Motor neuron (in vitro differentiated cells): Measurements from ENCODE around the gene RPUSD4. TPM values are rescaled to one million over a fixed set of nuclear protein-coding genes. Genes with fewer than 3 reads are reported as not detected.

Experiments used
- ATAC-seq, 8 experiments: fragments of 200-7000 bp; cut with Tn5 transposase; replicated peaks in 6 of 8; 2 replicates each; pipeline ENCODE4 v1.8.0; 2021; ENCODE audit warnings: mild to moderate bottlenecking in 8 of 8, moderate library complexity in 8 of 8
- H3K27ac ChIP-seq, 2 donors: fragments of 250-450 bp; sonication (Bioruptor Pico); 2 replicates each; pipeline ENCODE4 v1.9.0; 2021; ENCODE audit warnings: antibody characterized with exemption in 2 of 2, mild to moderate bottlenecking in 2 of 2, moderate library complexity in 1 of 2
- H3K4me1 ChIP-seq, 2 donors: fragments of 250-450 bp; sonication (Bioruptor Pico); replicated peaks in 1 of 2; 2 replicates each; pipeline ENCODE4 v1.6.1; 2021; ENCODE audit warnings: antibody characterized with exemption in 2 of 2, mild to moderate bottlenecking in 2 of 2, moderate library complexity in 1 of 2
- H3K4me3 ChIP-seq, 5 donors: fragments of 250-450 bp; sonication (Bioruptor Pico); 2 replicates each; pipeline ENCODE4 v1.9.0; 2021; ENCODE audit warnings: antibody characterized with exemption in 5 of 5, mild to moderate bottlenecking in 5 of 5, moderate library complexity in 4 of 5
- WGBS, 10 experiments: fragments of 450-650 bp; shearing (Covaris generic); methylation state at CpG; one replicate each; pipeline ENCODE4 v1.0.0; 2022; 5-methylcytosine and 5-hydroxymethylcytosine counted together
- in situ Hi-C, 9 experiments: fragments of 400-800 bp; cut with MboI; loops; one replicate each; pipeline ENCODE4 v1.15.0; 2021; ENCODE audit warnings: low sequenced_read_pairs in 9 of 9, low pct_unique_long_range_greater_than_20kb in 2 of 9; ENCODE audit not compliant: unreplicated experiment in 9 of 9
- total RNA-seq, 8 experiments: library from RNA; unstranded; fragments of 300-600 nt; gene quantifications; 2 replicates each; pipeline versions ENCODE4 v1.2.3 to v1.2.4, GENCODE V29; 2022

RPUSD4 gene
- total RNA-seq, 8 experiments from 2014 or later, result 14.1 to 41.3 (median 22.3) TPM

GRCh38 chr11:126226334-126227084 is 15.1 kb upstream of the RPUSD4 start:
- no peak for ATAC-seq
- no peaks in the 10 kb centered on the region for H3K4me1 ChIP-seq
- in situ Hi-C loops, result no loop called here
- H3K27ac ChIP-seq, result no peak overlapping the region
- 60 to 100% (median 98%) methylated on average over 1 to 6 of the region's 15 CpGs; no CpG with 5 or more reads in 2 of the 10 experiments for WGBS, 10 experiments
- H3K4me3 ChIP-seq, result no peak overlapping the region

- H3K4me1 ChIP-seq, result no peaks in the 10 kb centered on the region
- WGBS, 10 experiments, result 0 to 100% (median 94%) methylated on average over 1 to 2 of the region's 2 CpGs
- H3K27ac ChIP-seq, result no peak overlapping the region
- ATAC-seq, result peak in 3 of 8 experiments; percentile 88 to 99 (median 98)
- H3K4me3 ChIP-seq, result no peak overlapping the region
- in situ Hi-C loops, result no loop called here
These were observed 13.8 kb upstream of the RPUSD4 start for GRCh38 chr11:126225295-126225665.

GRCh38 chr11:126224647-126225294 is 13.3 kb upstream of the RPUSD4 start:
- peak in 2 of 8 experiments; percentile 25 to 83 for ATAC-seq
- Histone ChIP-seq H3K4me3 (no peak overlapping the region), H3K4me1 (no peaks in the 10 kb centered on the region), H3K27ac (no peak overlapping the region)
- in situ Hi-C loops, result no loop called here
- WGBS, 10 experiments, result 0 to 99% (median 86%) methylated on average over 1 to 6 of the region's 6 CpGs

- in situ Hi-C loops, result no loop called here
- 48 to 100% (median 73%) methylated on average over 1 to 4 of the region's 4 CpGs; no CpG with 5 or more reads in 2 of the 10 experiments for WGBS, 10 experiments
- no peak overlapping the region for H3K27ac ChIP-seq
- no peaks in the 10 kb centered on the region for H3K4me1 ChIP-seq
- peak in 2 of 8 experiments; percentile 28 to 70 for ATAC-seq
- no peak overlapping the region for H3K4me3 ChIP-seq
These were observed 8.1 kb upstream of the RPUSD4 start for GRCh38 chr11:126219547-126219946.

GRCh38 chr11:126217491-126217890 is 6.0 kb upstream of the RPUSD4 start:
- 60 to 100% (median 90%) methylated on average over 1 of the region's 1 CpG; no CpG with 5 or more reads in 1 of the 10 experiments for WGBS, 10 experiments
- no peak overlapping the region for H3K4me3 ChIP-seq
- no peak overlapping the region for H3K27ac ChIP-seq
- peaks cover 0 to 2% of the 10 kb centered on the region in 2 donors for H3K4me1 ChIP-seq
- in situ Hi-C loops, result no loop called here
- ATAC-seq, result no peak

GRCh38 chr11:126216526-126217305 is 5.3 kb upstream of the RPUSD4 start:
- 60 to 100% (median 87%) methylated on average over 1 to 5 of the region's 6 CpGs; no CpG with 5 or more reads in 3 of the 10 experiments for WGBS, 10 experiments
- Histone ChIP-seq H3K4me3 (no peak overlapping the region), H3K4me1 (peaks cover 0 to 4% of the 10 kb centered on the region in 2 donors), H3K27ac (no peak overlapping the region)
- in situ Hi-C loops, result no loop called here
- ATAC-seq, result peak in 1 of 8 experiments; percentile 26

- no peak for ATAC-seq
- WGBS, 10 experiments, result 31 to 100% (median 81%) methylated on average over 2 to 6 of the region's 6 CpGs
- in situ Hi-C loops, result no loop called here
- Histone ChIP-seq H3K27ac (no peak overlapping the region), H3K4me3 (no peak overlapping the region), H3K4me1 (peaks cover 4 to 10% of the 10 kb centered on the region in 2 donors)
These were observed 3.4 kb upstream of the RPUSD4 start for GRCh38 chr11:126214841-126215240.

GRCh38 chr11:126214441-126214840 is 3.0 kb upstream of the RPUSD4 start:
- ATAC-seq, result no peak
- no peak overlapping the region for H3K4me3 ChIP-seq
- in situ Hi-C loops, result no loop called here
- peaks cover 4 to 10% of the 10 kb centered on the region in 2 donors for H3K4me1 ChIP-seq
- H3K27ac ChIP-seq, result no peak overlapping the region
- 44 to 100% (median 94%) methylated on average over 1 to 2 of the region's 2 CpGs for WGBS, 10 experiments

- 0 to 5% (median 3%) methylated on average over 4 to 13 of the region's 15 CpGs; no CpG with 5 or more reads in 1 of the 10 experiments for WGBS, 10 experiments
- in situ Hi-C loops, result no loop called here
- Histone ChIP-seq H3K4me1 (peaks cover 4 to 10% of the 10 kb centered on the region in 2 donors), H3K4me3 (peak overlapping the region; percentile 75 to 86 (median 78)), H3K27ac (peak overlapping the region; percentile 6 to 33)
- ATAC-seq, result peak in 2 of 8 experiments; percentile 9 to 10
These were observed 725 bp upstream of the RPUSD4 start for GRCh38 chr11:126212089-126212660.

- ATAC-seq, result peak in 7 of 8 experiments; percentile 0 to 2 (median 1)
- H3K27ac ChIP-seq, result peak overlapping the region; percentile 84 to 87
- H3K4me1 ChIP-seq, result peaks cover 4 to 10% of the 10 kb centered on the region in 2 donors
- in situ Hi-C loops, result no loop called here
- H3K4me3 ChIP-seq, result peak overlapping the region; percentile 75 to 86 (median 78)
- WGBS, 10 experiments, result 0 to 16% (median 2%) methylated on average over 2 to 8 of the region's 20 CpGs; no CpG with 5 or more reads in 3 of the 10 experiments
These were observed 597 bp downstream of the RPUSD4 start for GRCh38 chr11:126210871-126211235.

GRCh38 chr11:126207896-126208295 is 3.6 kb downstream of the RPUSD4 start:
- no peak for ATAC-seq
- H3K4me1 ChIP-seq, result peaks cover 4 to 10% of the 10 kb centered on the region in 2 donors
- in situ Hi-C loops, result no loop called here
- no peak overlapping the region for H3K27ac ChIP-seq
- no peak overlapping the region for H3K4me3 ChIP-seq
- WGBS, 10 experiments, result 95 to 100% (median 100%) methylated on average over 1 to 2 of the region's 2 CpGs; no CpG with 5 or more reads in 1 of the 10 experiments

- 87 to 100% (median 96%) methylated on average over 1 to 4 of the region's 14 CpGs; no CpG with 5 or more reads in 4 of the 10 experiments for WGBS, 10 experiments
- in situ Hi-C loops, result no loop called here
These were observed 6.1 kb downstream of the RPUSD4 start for GRCh38 chr11:126205359-126205758.

More at GRCh38 chr11:126205359-126205758, 6.1 kb downstream of the RPUSD4 start:
- H3K4me3 ChIP-seq, result no peak overlapping the region
- H3K27ac ChIP-seq, result no peak overlapping the region
- ATAC-seq, result no peak
- H3K4me1 ChIP-seq, result peaks cover under 1 to 3% of the 10 kb centered on the region in 2 donors
